NCI-H2196 (cell line): ENCODE data around the gene FOSB.
"Not testable (repeated sequence)": the region's sequence is repeated elsewhere in the genome, so short reads cannot be mapped to it uniquely, and the experiment has no call there.

ENCODE experiments used
- DNase-seq: peaks from one replicate; lab custom pipeline; 2025; ENCODE audit not compliant: unreplicated experiment; lab: John Stamatoyannopoulos, UW

Gene FOSB

GRCh38 chr19:45503909-45504308 lies 36.1 kb downstream of the FOSB start:
- DNase-seq = no peak

DNA sequence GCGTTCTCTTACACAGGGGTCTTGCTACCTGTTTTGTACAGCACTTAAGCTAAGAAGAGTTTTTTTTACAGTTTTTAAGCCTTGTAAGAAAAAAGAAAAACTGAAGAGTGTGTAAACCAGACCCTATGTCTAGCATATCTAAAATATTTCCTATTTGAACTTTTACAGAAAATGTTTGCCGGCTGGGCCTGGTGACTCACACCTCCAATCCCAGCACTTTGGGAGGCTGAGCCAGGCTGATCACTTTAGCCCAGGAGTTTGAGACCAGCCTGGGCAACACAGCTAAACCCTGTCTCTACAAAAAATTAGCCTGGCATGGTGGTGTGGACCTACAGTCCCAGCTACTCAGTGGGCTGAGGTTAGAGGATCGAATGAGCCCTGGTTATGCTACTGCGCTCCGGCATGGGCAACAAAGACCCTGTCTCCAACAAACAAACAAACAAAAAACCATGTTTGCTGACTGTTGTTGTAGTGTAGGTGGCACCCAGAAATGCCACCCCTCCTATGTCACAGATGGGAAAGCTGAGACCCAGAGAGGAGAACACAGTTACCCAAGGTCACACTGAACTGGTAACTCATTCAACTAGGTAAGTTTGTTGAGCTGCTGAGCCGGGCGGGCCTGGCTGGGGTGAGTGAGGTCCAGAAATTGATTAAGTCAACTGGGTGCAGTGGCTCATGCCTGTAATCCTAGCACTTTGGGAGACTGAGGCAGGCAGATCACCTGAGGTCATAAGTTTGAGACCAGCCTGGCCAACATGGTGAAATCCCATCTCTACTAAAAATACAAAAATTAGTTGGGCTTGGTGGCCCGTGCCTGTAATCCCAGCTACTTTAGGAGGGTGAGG lies 37.6 kb downstream of the FOSB start:
- no peak for DNase-seq

DNA sequence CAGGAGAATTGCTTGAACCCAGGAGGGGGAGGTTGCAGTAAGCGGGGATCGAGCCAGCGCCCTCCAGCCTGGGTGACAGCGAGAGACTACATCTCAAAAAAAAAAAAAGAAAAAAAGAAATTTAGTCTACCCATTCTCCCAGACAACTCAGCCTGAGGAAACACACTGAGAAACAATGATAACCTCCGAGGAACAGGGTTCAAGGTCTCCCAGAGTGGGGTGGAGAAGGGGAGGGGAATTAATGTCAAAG lies 38.1 kb downstream of the FOSB start:
- DNase-seq = no peak

DNA sequence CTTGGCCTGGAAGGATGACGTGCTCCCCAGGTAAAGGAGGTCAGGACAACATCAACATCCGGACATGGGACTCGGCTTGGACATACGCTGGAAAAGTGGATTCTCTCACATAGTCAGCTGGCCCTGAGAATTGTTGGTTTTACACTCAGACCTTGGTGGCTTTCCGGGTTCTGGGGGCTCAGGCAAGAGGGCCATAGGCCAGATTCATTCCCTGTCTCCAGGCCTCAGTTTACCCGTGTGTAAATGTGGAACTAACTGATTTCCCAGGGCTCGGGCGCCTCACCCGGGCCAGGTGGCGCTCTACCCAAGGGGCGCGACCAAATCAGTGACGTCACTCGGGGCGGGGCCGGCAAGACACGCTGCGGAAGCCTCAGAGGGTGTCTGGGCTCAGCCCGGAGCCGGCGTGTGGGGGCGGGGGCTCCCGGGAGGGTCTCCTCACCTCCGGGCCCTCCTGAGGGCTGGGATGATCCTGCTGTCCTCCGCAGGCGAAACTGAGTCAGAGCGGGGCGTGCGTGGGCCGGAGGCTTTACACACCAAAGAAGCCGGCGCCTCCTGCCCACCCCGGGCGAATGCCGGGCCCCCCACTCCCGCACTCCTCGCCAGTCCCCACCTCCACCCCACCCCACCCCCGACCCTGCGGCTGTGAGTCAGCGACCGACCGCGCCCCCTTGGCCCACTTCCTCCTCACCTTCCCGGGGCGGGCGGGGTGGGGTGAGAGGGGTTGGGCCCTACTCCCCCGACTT lies 38.6 kb downstream of the FOSB start:
- peak; percentile 93 for DNase-seq

- DNase-seq = peak; percentile 85
Observed at GRCh38 chr19:45506989-45507871, 39.4 kb downstream of the FOSB start, which contains the start of gene VASP. Gene VASP (plus strand): TSS chr19:45507479. CDS start chr19:45507772, 293 bp downstream.

DNA sequence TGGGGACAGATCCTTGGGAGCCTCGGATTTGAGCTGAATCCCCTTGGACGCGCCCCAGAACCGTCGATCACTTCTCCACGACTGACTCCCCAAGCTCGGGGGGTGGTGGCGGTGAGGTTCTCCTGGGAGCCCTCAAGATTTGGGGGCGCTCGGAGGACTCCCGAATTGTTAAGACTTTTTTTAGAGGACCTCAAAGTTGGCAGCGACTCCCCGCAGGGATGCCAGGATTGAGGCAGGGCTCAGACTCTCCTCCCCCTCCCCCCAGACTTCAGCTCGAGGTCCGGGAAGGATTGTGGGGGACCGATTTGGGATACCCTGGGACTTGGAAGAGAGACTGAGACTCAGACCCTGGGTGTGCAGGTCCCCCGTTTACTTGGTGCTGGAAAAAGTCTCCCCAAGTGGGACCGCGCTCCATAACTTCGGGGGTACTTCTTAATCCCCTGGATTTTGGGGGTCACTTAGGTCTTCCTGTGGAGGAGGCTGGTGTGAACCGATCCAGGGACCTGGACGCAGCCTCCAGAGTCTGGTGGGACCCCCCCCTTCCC lies 40.1 kb downstream of the FOSB start:
- DNase-seq = peak; percentile 33

- peak; percentile 55 for DNase-seq
Observed at GRCh38 chr19:45508417-45508860, 40.6 kb downstream of the FOSB start.

DNA sequence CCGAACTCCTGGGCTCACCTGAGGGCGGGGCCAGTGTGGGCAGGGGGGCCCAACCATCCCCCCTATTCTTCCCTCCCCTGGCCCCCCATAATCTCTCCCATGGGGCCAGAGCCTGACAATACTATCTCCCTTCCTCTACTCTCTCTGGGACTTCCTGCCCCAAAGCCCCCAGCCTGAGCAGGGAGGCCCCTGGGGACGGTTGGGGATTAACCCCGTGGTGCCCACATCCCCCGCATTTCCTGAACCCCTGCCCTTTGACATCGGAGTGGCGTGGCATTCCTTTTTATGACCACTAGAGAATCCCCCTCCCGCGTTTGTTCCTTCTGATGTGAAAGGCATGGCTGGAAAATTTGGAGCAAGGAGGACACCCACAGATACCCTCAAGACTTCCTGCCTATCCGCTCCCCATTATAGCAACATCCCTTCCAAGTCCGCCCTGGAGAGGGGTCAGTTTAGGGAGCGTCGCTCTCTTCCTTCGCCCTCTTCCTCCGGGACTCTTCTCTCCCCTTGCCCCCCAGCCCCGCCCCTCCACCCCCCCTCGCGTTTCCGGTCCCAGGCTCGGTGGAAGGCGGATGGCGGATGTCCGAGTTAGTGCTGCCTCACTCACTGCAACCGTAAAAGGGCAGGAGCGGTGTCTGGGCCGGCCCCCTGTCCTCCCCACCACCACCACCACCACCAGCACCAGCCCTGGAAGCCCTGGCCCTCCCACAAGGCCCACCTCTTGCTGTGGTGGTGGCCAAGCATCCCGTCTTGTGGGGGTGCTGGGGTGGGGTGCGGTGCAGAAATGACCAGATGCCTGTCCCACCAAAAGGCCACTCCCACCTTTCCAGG lies 41.3 kb downstream of the FOSB start:
- DNase-seq = peak; percentile 70

DNA sequence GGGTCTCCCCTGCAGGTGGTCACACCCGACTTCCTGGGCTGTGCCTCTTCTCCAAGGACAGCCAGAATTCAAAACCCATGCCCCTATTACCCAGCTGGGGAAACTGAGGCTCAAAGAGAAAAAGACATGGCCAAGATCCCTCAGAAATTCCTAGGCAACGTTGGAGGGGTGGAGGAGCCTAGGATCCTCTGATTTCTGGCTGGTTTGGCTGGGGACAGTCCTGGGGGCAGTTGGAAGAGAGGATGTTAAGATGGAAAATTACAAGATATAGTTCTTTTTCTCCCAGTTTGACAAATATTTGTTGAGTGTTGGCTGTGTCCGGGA lies 41.9 kb downstream of the FOSB start:
- no peak for DNase-seq

GRCh38 chr19:45510352-45510751 lies 42.6 kb downstream of the FOSB start:
- not testable (repeated sequence) for DNase-seq

DNA sequence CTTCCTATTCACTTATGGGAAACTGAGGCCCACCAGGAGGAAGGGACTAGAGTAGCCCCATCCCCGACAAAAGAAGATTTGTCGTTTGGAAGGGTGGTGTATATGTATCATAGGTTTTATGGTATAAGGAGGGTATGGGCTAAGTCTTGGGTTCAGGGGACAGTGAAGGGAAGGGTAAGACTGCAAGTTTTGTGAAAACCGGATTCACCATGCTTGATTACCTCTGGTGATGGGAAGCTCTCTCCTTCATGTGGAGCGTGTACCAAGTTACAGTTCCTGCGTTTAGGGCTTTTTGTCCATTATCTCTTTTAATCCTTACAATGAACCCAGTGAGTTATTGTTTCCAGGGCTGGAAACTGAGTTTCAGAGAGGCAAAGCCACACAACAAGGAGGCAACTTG lies 43.3 kb downstream of the FOSB start:
- no peak for DNase-seq

GRCh38 chr19:45512881-45513483 lies 45.2 kb downstream of the FOSB start:
- DNase-seq = no peak

DNA sequence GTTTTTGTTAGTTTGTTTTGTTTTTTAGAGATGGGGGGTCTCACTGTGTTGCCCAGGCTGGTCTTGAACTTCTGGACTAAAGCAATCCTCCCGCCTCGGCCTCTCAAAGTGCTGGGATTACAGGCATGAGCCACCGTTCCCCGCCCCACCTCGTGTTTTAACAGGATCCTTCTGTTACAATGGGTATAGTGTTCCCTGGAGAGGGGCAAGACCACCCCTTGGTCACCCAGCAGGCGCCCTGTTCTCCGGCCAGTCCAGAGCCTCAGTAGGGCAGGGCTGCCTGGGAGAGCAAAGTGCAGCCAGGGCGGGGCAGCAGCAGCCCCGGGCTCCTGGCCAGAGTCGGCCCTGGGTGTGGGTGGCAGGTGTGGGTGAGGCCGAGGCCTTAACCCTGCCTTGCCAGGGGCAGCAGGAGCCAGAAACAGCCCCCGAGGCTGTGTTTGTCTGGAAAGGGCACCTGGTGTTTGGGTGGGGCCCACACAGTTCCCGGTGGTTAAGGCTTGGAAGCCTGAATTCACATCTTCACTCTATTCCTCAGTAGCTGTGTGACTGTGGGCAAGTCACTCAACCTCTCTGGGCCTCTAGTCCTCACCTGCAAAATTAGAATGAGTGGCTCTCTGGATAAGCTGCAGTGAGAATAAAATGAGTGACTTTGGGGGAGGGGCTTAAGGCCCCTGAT lies 46.7 kb downstream of the FOSB start:
- DNase-seq = peak; percentile 22

DNA sequence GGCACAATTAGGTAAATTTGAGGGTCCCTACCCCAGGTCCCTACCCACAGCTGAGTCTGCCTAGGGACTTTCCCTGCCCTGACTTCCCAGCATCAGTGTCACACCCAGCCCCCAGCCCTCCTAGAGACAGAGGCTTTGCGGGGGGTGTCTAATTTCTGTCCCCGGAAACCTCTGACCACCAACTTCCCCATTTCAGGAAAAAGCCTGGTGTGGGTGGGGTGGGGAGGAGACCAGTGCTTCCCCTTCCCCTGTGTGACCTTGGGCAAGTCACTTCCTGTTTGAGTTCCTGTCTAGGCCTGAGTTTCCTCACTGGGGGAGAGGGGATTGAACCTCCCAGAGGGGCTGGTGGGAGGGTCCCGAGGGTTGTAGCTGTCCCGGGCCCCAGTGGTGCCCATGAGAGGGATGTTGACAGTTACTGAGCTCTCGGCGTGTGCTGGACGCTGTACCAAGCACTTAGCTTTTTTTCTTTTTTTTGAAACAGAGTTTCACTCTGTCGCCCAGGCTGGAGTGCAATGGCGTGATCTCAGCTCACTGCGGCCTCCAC lies 47.4 kb downstream of the FOSB start:
- DNase-seq = no peak

DNA sequence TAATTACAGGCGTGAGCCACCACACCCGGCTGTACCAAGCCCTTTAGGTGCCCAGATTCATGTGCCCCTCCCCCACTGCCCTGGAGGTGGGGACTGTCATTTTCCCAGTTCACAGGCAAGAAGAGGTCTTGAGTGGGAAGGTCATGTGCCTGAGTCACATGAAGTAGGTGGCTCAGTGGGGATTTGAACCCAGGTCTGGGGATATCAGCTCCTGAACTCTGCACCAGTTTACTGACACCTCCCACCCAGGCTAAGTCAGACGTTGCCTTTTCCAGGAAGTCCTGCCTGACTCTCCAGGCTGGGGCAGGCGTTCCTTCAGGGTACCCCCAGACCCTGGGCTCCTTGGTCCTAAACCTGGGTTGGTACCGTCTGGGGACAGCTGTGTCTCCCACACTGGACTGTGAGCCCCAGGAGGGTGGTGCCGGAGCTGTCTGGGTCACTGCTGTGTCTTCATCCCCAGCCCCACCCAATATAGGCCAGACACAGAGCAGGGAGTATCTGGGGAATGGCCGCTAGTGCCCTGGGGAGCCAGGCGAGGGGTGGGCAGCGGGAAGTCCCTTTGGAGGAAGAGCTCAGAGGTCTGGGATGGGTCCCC lies 48.1 kb downstream of the FOSB start:
- no peak for DNase-seq

- no peak for DNase-seq
Observed at GRCh38 chr19:45517238-45517637, 49.4 kb downstream of the FOSB start.

DNA sequence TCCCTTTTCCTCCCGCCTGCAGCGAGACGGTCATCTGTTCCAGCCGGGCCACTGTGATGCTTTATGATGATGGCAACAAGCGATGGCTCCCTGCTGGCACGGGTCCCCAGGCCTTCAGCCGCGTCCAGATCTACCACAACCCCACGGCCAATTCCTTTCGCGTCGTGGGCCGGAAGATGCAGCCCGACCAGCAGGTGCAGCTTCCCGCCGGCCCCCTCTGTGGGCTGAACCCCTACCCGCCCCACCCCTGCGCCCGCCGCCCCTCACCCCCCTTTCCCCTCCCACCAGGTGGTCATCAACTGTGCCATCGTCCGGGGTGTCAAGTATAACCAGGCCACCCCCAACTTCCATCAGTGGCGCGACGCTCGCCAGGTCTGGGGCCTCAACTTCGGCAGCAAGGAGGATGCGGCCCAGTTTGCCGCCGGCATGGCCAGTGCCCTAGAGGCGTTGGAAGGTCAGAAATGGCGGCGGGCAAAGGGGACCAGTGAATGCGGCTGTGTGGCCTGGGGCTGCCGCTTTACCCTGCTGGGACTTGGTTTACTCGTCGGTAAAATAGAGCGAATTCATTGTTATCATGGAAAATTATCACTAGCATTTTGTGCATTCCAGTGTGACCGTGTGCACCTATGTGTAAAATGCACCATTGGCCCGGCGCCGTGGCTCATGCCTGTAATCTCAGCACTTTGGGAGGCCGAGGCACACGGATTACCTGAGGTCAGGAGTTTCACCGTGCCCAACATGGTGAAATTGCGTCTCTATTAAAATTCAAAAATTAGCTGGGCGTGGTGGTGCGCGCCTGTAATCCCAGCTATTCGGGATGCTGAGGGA lies 50.1 kb downstream of the FOSB start:
- no peak for DNase-seq

DNA sequence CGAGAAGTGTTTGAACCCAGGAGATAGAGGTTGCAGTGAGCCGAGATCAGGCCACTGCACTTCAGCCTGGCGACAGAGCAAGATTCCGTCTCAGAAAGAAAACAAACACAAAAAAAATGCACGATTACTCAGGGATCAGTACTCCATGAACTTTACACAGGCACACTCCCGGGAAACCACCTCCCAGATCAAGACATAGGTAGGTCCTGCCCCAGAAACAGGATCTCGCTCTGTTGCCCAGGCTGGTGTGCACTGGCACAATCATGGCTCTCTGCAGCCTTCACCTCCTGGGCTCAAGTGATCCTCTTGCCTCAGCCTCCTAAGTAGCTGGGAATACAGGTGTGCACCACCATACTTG lies 50.7 kb downstream of the FOSB start:
- DNase-seq = no peak
